ENCODE results near the gene PRPF6. TPM values are rescaled to one million over a fixed set of nuclear protein-coding genes. Genes with fewer than 3 reads are reported as not detected.

The PRPF6 gene
- total RNA-seq, 1 experiment from 2014 or later = 103 TPM

DNA sequence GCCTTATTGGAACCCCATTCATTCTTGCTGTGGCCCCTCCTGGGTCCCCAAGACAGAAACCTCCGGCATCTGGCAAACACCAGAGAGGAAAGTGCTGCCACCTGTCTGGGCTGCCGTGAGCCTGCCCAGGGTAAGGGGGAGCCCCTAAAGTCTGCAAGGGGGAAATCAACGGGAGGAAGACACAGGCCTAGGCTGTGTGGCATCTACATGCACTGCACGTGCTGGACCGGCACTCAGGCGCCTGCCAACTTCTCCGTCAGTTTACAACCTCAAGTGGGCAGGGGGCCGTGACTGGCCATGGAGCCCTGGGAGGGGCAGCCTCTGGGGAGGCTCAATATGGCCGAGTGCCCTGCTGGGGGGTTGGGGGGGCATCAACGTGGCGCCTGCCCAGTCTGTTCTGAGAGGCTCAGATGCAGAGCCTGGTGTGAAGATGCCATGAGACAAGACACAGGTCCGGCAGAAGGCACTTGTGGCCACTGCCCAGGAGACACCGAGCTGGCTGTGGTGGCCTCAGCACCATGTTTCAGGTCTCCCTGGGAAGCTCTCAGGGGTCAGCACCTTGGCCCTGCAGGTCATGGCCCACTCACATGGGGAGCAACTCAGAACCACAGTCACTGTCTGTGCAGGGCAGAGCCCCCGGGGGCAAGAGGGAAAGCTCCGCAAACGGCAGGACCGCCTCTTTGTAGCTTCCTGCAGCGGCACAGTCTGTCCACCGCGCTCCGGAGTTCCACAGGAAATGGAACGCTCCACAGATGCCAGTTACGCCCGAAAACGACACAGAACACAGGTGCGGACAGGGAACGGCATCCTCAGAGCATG is 33.1 kb upstream of the PRPF6 start:
- peaks cover 95% of the 10 kb centered on the region for H4K20me1 ChIP-seq (ENCODE audit: insufficient read depth)

DNA sequence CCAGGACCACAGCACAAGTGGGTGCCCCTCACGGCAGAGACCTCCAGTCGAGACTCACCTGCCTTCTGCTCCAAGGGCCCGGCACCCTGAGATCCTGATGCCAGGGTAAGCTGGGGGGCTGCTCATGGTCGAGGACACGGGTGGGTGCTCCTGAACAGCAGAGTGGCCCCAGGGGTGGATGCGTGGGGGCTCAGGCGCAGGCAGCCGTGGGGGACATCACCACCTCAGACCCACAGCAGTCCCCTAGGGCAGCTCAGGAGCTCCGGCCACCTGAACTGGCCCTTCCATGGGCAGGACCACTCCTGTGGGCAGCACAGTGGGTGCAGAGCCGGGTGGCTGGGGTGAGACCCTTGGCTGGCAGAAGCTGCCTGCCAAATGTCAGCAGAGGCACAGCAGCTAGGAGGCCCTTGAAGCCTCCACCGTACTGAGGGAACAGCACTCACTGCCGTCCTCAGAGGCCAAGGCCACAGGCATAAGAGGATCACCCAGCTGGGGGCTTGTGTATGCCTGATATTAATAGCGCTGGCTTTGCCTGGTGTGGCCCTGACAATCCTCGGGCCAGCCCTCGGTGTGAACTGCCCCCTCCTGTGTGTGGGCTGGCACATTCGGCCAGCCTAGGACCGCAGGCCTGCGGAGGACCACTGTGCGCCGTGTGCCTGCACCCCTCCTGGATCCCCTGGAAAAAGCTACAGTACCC is 30.1 kb upstream of the PRPF6 start:
- POLR2A ChIA-PET (ENCODE audit: unreplicated experiment) = no interaction called here

More for the DNA sequence above, 33.1 kb upstream of the PRPF6 start:
- BruUV-seq (replicated peaks) = no TSS peak
- H3K36me3 ChIP-seq (ENCODE audit: low read depth) = no peaks in the 10 kb centered on the region; the same call in 1 of the 2 replicates
- CTCF ChIA-PET = no interaction called here
- POLR2A ChIA-PET (ENCODE audit: unreplicated experiment) = no interaction called here
- no peaks in the 10 kb centered on the region for H3K27me3 ChIP-seq (ENCODE audit: insufficient read depth, low read depth)
- no peak overlapping the region for H3K4me3 ChIP-seq
- TF ChIP-seq, protein P1, sequence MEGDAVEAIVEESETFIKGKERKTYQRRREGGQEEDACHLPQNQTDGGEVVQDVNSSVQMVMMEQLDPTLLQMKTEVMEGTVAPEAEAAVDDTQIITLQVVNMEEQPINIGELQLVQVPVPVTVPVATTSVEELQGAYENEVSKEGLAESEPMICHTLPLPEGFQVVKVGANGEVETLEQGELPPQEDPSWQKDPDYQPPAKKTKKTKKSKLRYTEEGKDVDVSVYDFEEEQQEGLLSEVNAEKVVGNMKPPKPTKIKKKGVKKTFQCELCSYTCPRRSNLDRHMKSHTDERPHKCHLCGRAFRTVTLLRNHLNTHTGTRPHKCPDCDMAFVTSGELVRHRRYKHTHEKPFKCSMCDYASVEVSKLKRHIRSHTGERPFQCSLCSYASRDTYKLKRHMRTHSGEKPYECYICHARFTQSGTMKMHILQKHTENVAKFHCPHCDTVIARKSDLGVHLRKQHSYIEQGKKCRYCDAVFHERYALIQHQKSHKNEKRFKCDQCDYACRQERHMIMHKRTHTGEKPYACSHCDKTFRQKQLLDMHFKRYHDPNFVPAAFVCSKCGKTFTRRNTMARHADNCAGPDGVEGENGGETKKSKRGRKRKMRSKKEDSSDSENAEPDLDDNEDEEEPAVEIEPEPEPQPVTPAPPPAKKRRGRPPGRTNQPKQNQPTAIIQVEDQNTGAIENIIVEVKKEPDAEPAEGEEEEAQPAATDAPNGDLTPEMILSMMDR (conservative IDR thresholded peaks at IDR 0.05) = no peak
- no peak for TF ChIP-seq EZH2 (IDR thresholded peaks at IDR 0.05; ENCODE audit: low read depth)
- no peak for DNase-seq
- no peak overlapping the region for H3K4me2 ChIP-seq
- H3K9me2 ChIP-seq (ENCODE audit: insufficient read depth) = no peaks in the 10 kb centered on the region
- H3K9me3 ChIP-seq (ENCODE audit: insufficient read depth, low read depth) = no peaks in the 10 kb centered on the region
- peaks cover 70% of the 10 kb centered on the region for H3K79me2 ChIP-seq (ENCODE audit: low read depth)
- intact Hi-C loops (cut with micrococcal nuclease; ENCODE audit: unreplicated experiment) = no loop called here
- H2AFZ ChIP-seq = no peak overlapping the region
- no peak overlapping the region for H3K27ac ChIP-seq
- H3K4me1 ChIP-seq (replicated peaks; ENCODE audit: insufficient read depth) = no peaks in the 10 kb centered on the region
- peaks cover 37% of the 10 kb centered on the region for H3F3A ChIP-seq (ENCODE audit: insufficient read depth, low read depth)

More for the DNA sequence above, 30.1 kb upstream of the PRPF6 start:
- Histone ChIP-seq H3K4me3 (no peak overlapping the region), H3K4me1 (replicated peaks; ENCODE audit: insufficient read depth) (peaks cover 14% of the 10 kb centered on the region; the same call in 1 of the 2 replicates), H4K20me1 (ENCODE audit: insufficient read depth) (peaks cover 90% of the 10 kb centered on the region), H3K27me3 (ENCODE audit: insufficient read depth, low read depth) (no peaks in the 10 kb centered on the region), H3K9me3 (ENCODE audit: insufficient read depth, low read depth) (no peaks in the 10 kb centered on the region), H3K9me2 (ENCODE audit: insufficient read depth) (no peaks in the 10 kb centered on the region), H3K4me2 (no peak overlapping the region), H3F3A (ENCODE audit: insufficient read depth, low read depth) (peaks cover 42% of the 10 kb centered on the region), H3K36me3 (ENCODE audit: low read depth) (no peaks in the 10 kb centered on the region; the same call in 1 of the 2 replicates), H3K27ac (no peak overlapping the region), H3K79me2 (ENCODE audit: low read depth) (peaks cover 97% of the 10 kb centered on the region), H2AFZ (no peak overlapping the region)
- DNase-seq = no peak
- intact Hi-C loops (cut with micrococcal nuclease; ENCODE audit: unreplicated experiment) = no loop called here
- CTCF ChIA-PET = no interaction called here
- no TSS peak for BruUV-seq (replicated peaks)
- TF ChIP-seq EZH2 (IDR thresholded peaks at IDR 0.05; ENCODE audit: low read depth) = no peak
- TF ChIP-seq, protein P1 (conservative IDR thresholded peaks at IDR 0.05) = no peak

Measured in PC-9 (cell line).